CD14-positive monocyte (primary cell): Measurements from ENCODE around the gene MAGI3. TPM values are rescaled to one million over a fixed set of nuclear protein-coding genes. Genes with fewer than 3 reads are reported as not detected.

Experiments
- DNase-seq, 3 donors: peaks; one replicate each; pipeline ENCODE4 v3.0.0-alpha.2; 2011 to 2022
- H2AFZ ChIP-seq: 2 replicates; pipeline ENCODE4 v1.6.0; 2012; ENCODE audit warnings: mild to moderate bottlenecking, low read depth, low read length, inconsistent platforms; ENCODE audit not compliant: insufficient read depth, poor library complexity, severe bottlenecking
- H3K27ac ChIP-seq, 2 donors: 1 replicate in 1 of 2; 2 replicates in 1 of 2; pipeline ENCODE4 v1.5.1; 2012 to 2013; ENCODE audit warnings: low read length in 2 of 2, control low read depth in 1 of 2, inconsistent platforms in 1 of 2, low read depth in 1 of 2, mild to moderate bottlenecking in 1 of 2
- H3K27me3 ChIP-seq, 2 donors: one replicate each; pipeline versions ENCODE4 v1.6.0 to v1.6.1; 2011 to 2013; ENCODE audit warnings: low read length in 2 of 2; ENCODE audit not compliant: control insufficient read depth in 2 of 2, insufficient read depth in 2 of 2
- H3K36me3 ChIP-seq, 2 donors: replicated peaks in 1 of 2; 1 replicate in 1 of 2; 2 replicates in 1 of 2; pipeline versions ENCODE4 v1.5.1 to v1.6.1; 2012 to 2013; ENCODE audit warnings: low read length in 2 of 2, control low read depth in 1 of 2, inconsistent platforms in 1 of 2, mild to moderate bottlenecking in 1 of 2; ENCODE audit not compliant: insufficient read depth in 2 of 2, control insufficient read depth in 1 of 2
- H3K4me1 ChIP-seq, 2 donors: 1 replicate in 1 of 2; 2 replicates in 1 of 2; pipeline versions ENCODE4 v1.5.1 to v1.6.1; 2012 to 2013; ENCODE audit warnings: low read length in 2 of 2, control low read depth in 1 of 2, inconsistent platforms in 1 of 2, mild to moderate bottlenecking in 1 of 2, moderate library complexity in 1 of 2; ENCODE audit not compliant: insufficient read depth in 2 of 2, control insufficient read depth in 1 of 2
- H3K4me2 ChIP-seq: replicated peaks from 2 replicates; pipeline ENCODE3; 2012; ENCODE audit warnings: low read length, moderate library complexity, mild to moderate bottlenecking; ENCODE audit not compliant: poor library complexity, severe bottlenecking; ENCODE audit errors: extremely low read depth
- H3K4me3 ChIP-seq, 3 experiments: fragments of 200-600 bp in 1 of 3; sonication (generic) in 1 of 3; replicated peaks in 1 of 3; 1 replicate in 2 of 3; 2 replicates in 1 of 3; pipeline ENCODE4 v1.5.1; 2011 to 2013; ENCODE audit warnings: low read length in 3 of 3, mild to moderate bottlenecking in 3 of 3, control low read depth in 2 of 3, low read depth in 2 of 3, inconsistent platforms in 1 of 3, moderate library complexity in 1 of 3
- H3K79me2 ChIP-seq: 2 replicates; pipeline ENCODE4 v1.6.0; 2012; ENCODE audit warnings: mild to moderate bottlenecking, control low read depth, inconsistent platforms, low read length, moderate library complexity; ENCODE audit not compliant: insufficient read depth
- H3K9ac ChIP-seq: 2 replicates; pipeline ENCODE4 v1.6.0; 2017; ENCODE audit warnings: low read length, mild to moderate bottlenecking; ENCODE audit not compliant: insufficient read depth, poor library complexity, severe bottlenecking
- H3K9me3 ChIP-seq, 2 donors: replicated peaks in 1 of 2; 1 replicate in 1 of 2; 2 replicates in 1 of 2; pipeline versions ENCODE4 v1.5.1 to v1.6.1; 2012 to 2013; ENCODE audit warnings: low read length in 2 of 2, control low read depth in 1 of 2; ENCODE audit not compliant: control insufficient read depth in 1 of 2, insufficient read depth in 1 of 2
- H4K20me1 ChIP-seq: 2 replicates; pipeline ENCODE4 v1.6.0; 2012; ENCODE audit warnings: mild to moderate bottlenecking, low read length, control low read depth, moderate library complexity; ENCODE audit not compliant: insufficient read depth
- H3K27ac Mint-ChIP-seq, 7 donors: one replicate each; pipeline ENCODE4 v1.8.0; 2020; ENCODE audit warnings: mild to moderate bottlenecking in 7 of 7, mixed read lengths in 7 of 7, moderate library complexity in 6 of 7, inconsistent platforms in 2 of 7
- H3K27me3 Mint-ChIP-seq, 3 donors: one replicate each; pipeline ENCODE4 v1.8.0; 2021 to 2022; ENCODE audit warnings: low read depth in 3 of 3, mild to moderate bottlenecking in 3 of 3, mixed read lengths in 3 of 3, moderate library complexity in 3 of 3, inconsistent platforms in 1 of 3
- H3K36me3 Mint-ChIP-seq, 2 donors: one replicate each; pipeline ENCODE4 v1.8.0; 2020; ENCODE audit warnings: mixed read lengths in 2 of 2, inconsistent platforms in 1 of 2, mild to moderate bottlenecking in 1 of 2
- H3K4me1 Mint-ChIP-seq: one replicate; pipeline ENCODE4 v1.8.0; 2020; ENCODE audit warnings: mild to moderate bottlenecking, mixed read lengths
- H3K4me3 Mint-ChIP-seq, 2 donors: one replicate each; pipeline ENCODE4 v1.8.0; 2020; ENCODE audit warnings: mild to moderate bottlenecking in 2 of 2, mixed read lengths in 2 of 2, moderate library complexity in 1 of 2
- H3K9me3 Mint-ChIP-seq, 7 donors: one replicate each; pipeline ENCODE4 v1.8.0; 2020 to 2022; ENCODE audit warnings: mixed read lengths in 7 of 7, mild to moderate bottlenecking in 6 of 7, moderate library complexity in 6 of 7, inconsistent platforms in 2 of 7
- WGBS: methylation state at CpG from one replicate; pipeline ENCODE4 v1.1.5; 2013; ENCODE audit warnings: missing lambda C conversion rate; ENCODE audit not compliant: insufficient coverage; 5-methylcytosine and 5-hydroxymethylcytosine counted together
- intact Hi-C, 2 donors: fragments of 100-400 bp; cut with micrococcal nuclease; formaldehyde crosslinking; loops; one replicate each; pipeline versions ENCODE4 v1.15.0 to v1.15.1; 2023
- polyA plus RNA-seq, 3 donors: library from polyadenylated mRNA; depleted of rRNA in 1 of 3; unstranded in 2 of 3; stranded (reverse) in 1 of 3; fragments of 300-500 nt in 2 of 3; fragments of >200 nt in 1 of 3; fragmentation: Illumina TruSeq in 2 of 3; gene quantifications; 1 replicate in 2 of 3; 2 replicates in 1 of 3; pipeline ENCODE4 v1.2.3, GENCODE V29; 2012 to 2021
- TF ChIP-seq, protein P1 (sequence below): fragments of 200-600 bp; IDR thresholded peaks from one replicate; pipeline ENCODE4 v1.8.0; 2022; ENCODE audit warnings: antibody characterized with exemption, mild to moderate bottlenecking

Gene MAGI3
- polyA plus RNA-seq, 3 donors: 0.36 to 0.58 (median 0.43) TPM

DNA sequence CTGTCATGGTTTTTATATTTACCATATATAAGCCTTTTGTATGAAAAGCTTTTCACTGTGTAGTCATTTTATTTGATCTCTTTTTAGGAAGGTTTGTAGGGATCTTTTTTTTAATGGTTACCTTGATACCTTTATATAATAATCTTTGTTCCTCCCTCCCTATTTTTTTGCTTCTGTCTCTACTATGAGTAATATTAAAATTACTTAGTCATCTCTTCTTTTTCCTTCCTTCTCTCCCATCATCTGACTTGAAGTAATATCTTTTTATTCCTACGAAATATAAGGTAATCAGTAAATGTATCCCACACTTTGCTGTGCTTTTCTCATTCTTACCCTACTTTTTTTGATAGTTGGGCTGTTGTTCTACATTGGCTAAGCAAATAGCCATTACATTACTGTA is 161.4 kb downstream of the MAGI3 start:
- Histone ChIP-seq H3K9me3 (no peaks in the 10 kb centered on the region), H3K4me1 (no peaks in the 10 kb centered on the region), H3K79me2 (no peaks in the 10 kb centered on the region), H3K4me2 (no peak overlapping the region), H3K9ac (no peak overlapping the region), H4K20me1 (no peaks in the 10 kb centered on the region), H3K36me3 (no peaks in the 10 kb centered on the region), H3K4me3 (no peak overlapping the region), H3K27ac (no peak overlapping the region), H2AFZ (no peak overlapping the region), H3K27me3 (no peaks in the 10 kb centered on the region)
- no peaks in the 10 kb centered on the region for H3K4me1 Mint-ChIP-seq
- no peak overlapping the region for H3K27ac Mint-ChIP-seq
- no peaks in the 10 kb centered on the region for H3K36me3 Mint-ChIP-seq
- TF ChIP-seq, protein P1, sequence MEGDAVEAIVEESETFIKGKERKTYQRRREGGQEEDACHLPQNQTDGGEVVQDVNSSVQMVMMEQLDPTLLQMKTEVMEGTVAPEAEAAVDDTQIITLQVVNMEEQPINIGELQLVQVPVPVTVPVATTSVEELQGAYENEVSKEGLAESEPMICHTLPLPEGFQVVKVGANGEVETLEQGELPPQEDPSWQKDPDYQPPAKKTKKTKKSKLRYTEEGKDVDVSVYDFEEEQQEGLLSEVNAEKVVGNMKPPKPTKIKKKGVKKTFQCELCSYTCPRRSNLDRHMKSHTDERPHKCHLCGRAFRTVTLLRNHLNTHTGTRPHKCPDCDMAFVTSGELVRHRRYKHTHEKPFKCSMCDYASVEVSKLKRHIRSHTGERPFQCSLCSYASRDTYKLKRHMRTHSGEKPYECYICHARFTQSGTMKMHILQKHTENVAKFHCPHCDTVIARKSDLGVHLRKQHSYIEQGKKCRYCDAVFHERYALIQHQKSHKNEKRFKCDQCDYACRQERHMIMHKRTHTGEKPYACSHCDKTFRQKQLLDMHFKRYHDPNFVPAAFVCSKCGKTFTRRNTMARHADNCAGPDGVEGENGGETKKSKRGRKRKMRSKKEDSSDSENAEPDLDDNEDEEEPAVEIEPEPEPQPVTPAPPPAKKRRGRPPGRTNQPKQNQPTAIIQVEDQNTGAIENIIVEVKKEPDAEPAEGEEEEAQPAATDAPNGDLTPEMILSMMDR: no peak
- H3K27me3 Mint-ChIP-seq: peaks cover 0 to 3% (median 1%) of the 10 kb centered on the region in 3 donors
- no CpG with 5 or more reads among the region's 1 CpG for WGBS
- intact Hi-C loops: no loop called here
- H3K4me3 Mint-ChIP-seq: no peak overlapping the region
- DNase-seq: no peak
- peaks cover 0 to 10% (median 4%) of the 10 kb centered on the region in 7 donors for H3K9me3 Mint-ChIP-seq

DNA sequence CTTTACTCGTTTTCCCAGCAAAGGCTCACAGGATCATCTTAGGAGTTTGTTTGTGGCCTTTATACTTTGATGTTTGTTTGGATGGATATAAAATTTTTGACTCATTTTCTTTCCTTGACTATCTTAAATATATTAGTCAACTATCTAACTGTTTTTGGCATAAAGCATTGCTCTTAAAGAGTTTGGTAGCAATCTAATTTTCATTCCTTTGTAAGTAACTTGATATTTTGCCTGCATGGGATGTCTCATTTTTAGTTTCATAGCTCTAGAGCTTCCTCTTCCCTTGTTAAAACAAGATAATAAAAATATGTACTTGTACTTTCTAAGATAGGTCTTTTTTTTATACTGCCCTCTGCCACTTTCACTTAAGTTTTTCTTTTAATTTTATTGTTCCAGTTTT is 161.9 kb downstream of the MAGI3 start:
- Histone ChIP-seq H3K36me3 (no peaks in the 10 kb centered on the region), H3K9me3 (peaks cover 3 to 4% of the 10 kb centered on the region in 2 donors), H3K27me3 (no peaks in the 10 kb centered on the region), H3K4me2 (no peak overlapping the region), H4K20me1 (no peaks in the 10 kb centered on the region), H2AFZ (no peak overlapping the region), H3K9ac (no peak overlapping the region), H3K79me2 (no peaks in the 10 kb centered on the region), H3K27ac (no peak overlapping the region), H3K4me1 (no peaks in the 10 kb centered on the region), H3K4me3 (no peak overlapping the region)
- no peak for DNase-seq
- no peak overlapping the region for H3K4me3 Mint-ChIP-seq
- no peaks in the 10 kb centered on the region for H3K36me3 Mint-ChIP-seq
- no CpG with 5 or more reads among the region's 1 CpG for WGBS
- peaks cover 0 to 3% (median 1%) of the 10 kb centered on the region in 3 donors for H3K27me3 Mint-ChIP-seq
- peaks cover 2 to 11% (median 5%) of the 10 kb centered on the region in 7 donors for H3K9me3 Mint-ChIP-seq
- intact Hi-C loops: no loop called here
- no peaks in the 10 kb centered on the region for H3K4me1 Mint-ChIP-seq
- no peak overlapping the region for H3K27ac Mint-ChIP-seq
- TF ChIP-seq, protein P1: no peak
